ENCODE results near the gene C1QB. TPM values are rescaled to one million over a fixed set of nuclear protein-coding genes. Genes with fewer than 3 reads are reported as not detected.

C1QB gene
- total RNA-seq, 2 donors from 2014 or later, result 73.9 to 85.4 TPM

DNA sequence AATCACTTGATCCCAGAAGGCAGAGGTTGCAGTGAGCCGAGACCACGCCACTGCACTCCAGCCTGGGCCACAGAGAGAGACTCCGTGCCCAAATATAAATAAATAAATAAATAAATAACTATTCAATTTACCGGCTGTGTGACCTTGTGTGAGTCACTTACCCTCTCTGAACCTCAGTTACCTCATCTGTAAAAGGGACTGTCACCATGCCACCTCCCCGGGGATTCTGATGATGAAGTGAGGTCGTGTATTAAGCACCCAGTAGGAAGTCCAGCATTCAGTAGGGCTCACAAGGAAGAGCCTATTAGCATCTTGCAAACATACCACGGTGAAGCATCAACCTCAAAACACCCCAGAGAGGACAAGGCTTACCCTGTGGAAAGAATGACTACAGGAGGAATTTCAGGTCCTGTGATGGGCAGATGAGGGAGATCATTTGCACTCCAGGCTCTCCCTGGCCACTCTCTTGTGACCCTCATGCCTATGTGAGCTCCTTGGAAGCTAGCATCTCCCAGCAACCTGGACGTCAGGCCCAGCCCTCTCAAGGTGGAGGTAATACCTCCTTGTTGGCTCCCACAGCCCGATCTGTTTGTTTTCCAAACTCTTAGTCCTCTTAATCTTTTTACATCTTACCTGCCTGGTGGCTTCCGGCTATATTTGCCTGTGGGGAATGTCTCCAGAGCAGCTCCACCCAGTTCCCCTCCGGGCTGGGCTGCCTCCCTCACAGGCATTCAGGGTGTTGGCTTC is 24.2 kb upstream of the C1QB start:
- WGBS, 2 donors, result 43 to 52% methylated on average over 11 of the region's 11 CpGs
- ATAC-seq (no peak), DNase-seq (no peak)
- Histone ChIP-seq H3K36me3 (replicated peaks in 1 of 2; ENCODE audit: insufficient read depth in 1 of 2, low read depth in 2 of 2) (no peaks in the 10 kb centered on the region), H3K9me3 (no peaks in the 10 kb centered on the region), H3K27ac (no peak overlapping the region), H3K4me1 (peaks cover 11% of the 10 kb centered on the region), H3K4me3 (no peak overlapping the region), H3K27me3 (no peaks in the 10 kb centered on the region)
- TF ChIP-seq, protein P1, sequence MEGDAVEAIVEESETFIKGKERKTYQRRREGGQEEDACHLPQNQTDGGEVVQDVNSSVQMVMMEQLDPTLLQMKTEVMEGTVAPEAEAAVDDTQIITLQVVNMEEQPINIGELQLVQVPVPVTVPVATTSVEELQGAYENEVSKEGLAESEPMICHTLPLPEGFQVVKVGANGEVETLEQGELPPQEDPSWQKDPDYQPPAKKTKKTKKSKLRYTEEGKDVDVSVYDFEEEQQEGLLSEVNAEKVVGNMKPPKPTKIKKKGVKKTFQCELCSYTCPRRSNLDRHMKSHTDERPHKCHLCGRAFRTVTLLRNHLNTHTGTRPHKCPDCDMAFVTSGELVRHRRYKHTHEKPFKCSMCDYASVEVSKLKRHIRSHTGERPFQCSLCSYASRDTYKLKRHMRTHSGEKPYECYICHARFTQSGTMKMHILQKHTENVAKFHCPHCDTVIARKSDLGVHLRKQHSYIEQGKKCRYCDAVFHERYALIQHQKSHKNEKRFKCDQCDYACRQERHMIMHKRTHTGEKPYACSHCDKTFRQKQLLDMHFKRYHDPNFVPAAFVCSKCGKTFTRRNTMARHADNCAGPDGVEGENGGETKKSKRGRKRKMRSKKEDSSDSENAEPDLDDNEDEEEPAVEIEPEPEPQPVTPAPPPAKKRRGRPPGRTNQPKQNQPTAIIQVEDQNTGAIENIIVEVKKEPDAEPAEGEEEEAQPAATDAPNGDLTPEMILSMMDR (IDR thresholded peaks at IDR 0.05), result no peak
- TF ChIP-seq POLR2A (IDR thresholded peaks at IDR 0.05), result no peak
- intact Hi-C loops (cut with DNase I), result no loop called here

DNA sequence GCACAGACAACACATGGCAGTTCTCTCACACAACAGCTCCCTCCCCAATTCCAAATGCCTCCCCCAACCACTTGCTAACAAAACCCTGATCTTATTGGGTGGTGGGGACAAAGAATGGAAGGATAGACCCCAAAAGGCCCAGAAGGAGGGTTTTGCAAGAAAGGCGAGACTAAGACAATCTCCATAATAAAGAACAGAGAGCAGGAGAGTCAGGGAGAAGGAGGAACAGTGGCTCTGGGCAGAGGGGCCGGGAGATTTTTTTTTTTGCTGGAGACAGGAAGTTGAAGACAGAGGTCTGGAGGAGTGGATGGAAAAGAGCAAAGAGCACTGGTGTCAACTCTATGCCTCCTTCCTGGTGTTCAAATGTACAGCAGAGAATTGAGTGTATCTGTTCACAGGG is 23.1 kb upstream of the C1QB start:
- H3K4me3 ChIP-seq, result no peak overlapping the region
- H3K27ac ChIP-seq, result no peak overlapping the region
- ATAC-seq, result no peak
- peaks cover 11% of the 10 kb centered on the region for H3K4me1 ChIP-seq
- DNase-seq, result no peak
- TF ChIP-seq, protein P1 (IDR thresholded peaks at IDR 0.05), result no peak
- no peak for TF ChIP-seq POLR2A (IDR thresholded peaks at IDR 0.05)
- intact Hi-C loops (cut with DNase I), result no loop called here
- no peaks in the 10 kb centered on the region for H3K36me3 ChIP-seq (replicated peaks in 1 of 2; ENCODE audit: insufficient read depth in 1 of 2, low read depth in 2 of 2)
- no peaks in the 10 kb centered on the region for H3K9me3 ChIP-seq
- WGBS, 2 donors, result 54% methylated on average over 2 of the region's 2 CpGs
- no peaks in the 10 kb centered on the region for H3K27me3 ChIP-seq

DNA sequence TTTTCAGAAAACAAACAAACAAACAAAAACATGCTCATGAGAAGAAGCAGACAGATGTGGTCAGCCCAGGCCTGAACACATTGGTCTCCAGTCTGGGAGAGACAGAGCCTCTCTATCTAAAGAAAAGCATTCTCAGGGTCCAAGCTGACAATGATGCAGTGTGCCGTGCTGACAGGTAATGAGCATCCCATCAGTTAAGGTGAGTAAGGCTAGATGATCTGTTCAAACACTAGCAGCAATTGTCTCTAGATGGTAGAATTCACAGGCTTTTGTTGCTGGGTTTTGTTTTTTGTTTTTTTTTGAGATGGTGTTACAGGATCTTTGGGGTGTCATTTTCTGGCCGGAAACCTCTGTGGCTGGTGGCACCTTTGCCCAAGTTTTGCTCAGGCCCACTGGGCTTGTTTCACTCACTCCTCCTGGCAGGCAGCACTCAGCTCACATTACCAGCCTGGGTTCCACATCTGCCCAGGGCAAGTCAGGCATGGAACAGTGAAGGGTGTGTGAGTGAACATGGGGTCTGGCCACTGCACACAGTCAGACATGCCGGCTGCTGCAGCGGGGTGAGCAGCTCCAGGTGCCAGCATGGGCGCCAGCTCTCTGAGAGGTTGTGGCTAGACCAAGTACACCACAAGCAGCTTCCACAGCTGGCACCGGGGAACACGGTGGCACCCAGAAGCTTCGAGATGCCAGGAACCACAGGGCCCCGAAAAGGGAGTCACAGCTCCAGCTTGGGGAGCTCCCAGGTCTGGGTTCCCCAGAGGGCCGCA is 19.2 kb upstream of the C1QB start:
- ATAC-seq, result no peak
- intact Hi-C loops (cut with DNase I), result no loop called here
- Histone ChIP-seq H3K9me3 (no peaks in the 10 kb centered on the region), H3K27me3 (no peaks in the 10 kb centered on the region), H3K4me3 (no peak overlapping the region), H3K27ac (no peak overlapping the region), H3K4me1 (peaks cover 20% of the 10 kb centered on the region), H3K36me3 (replicated peaks in 1 of 2; ENCODE audit: insufficient read depth in 1 of 2, low read depth in 2 of 2) (no peaks in the 10 kb centered on the region)
- 85 to 96% methylated on average over 3 to 10 of the region's 10 CpGs for WGBS, 2 donors
- no peak for DNase-seq
- TF ChIP-seq POLR2A (IDR thresholded peaks at IDR 0.05), result no peak
- TF ChIP-seq, protein P1 (IDR thresholded peaks at IDR 0.05), result no peak

DNA sequence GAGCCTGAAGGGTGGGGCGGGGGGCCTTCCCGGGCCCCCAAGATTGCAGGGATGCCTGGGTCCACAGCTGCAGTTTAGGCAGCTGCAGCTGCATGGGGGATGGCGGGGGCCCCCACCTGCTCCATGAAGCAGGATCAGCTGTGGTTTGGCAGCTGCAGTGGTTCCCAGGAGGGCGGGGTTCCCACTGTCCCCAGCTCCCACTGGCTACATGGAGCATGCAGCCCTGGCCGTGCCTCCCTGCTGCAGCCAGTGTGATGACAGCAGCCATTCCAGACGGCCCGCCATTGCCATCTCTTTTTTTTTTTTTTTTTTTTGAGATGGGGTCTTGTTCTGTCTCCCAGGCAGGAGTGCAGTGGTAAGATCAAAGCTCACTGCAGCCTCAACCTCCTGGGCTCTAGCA is 17.6 kb upstream of the C1QB start:
- DNase-seq (peak; percentile 81 to 94 (median 86)), ATAC-seq (peak; percentile 83)
- no peaks in the 10 kb centered on the region for H3K9me3 ChIP-seq
- H3K36me3 ChIP-seq (replicated peaks in 1 of 2; ENCODE audit: insufficient read depth in 1 of 2, low read depth in 2 of 2), result no peaks in the 10 kb centered on the region
- 12 to 33% methylated on average over 5 to 7 of the region's 7 CpGs for WGBS, 2 donors
- H3K27ac ChIP-seq, result no peak overlapping the region
- H3K4me3 ChIP-seq, result no peak overlapping the region
- TF ChIP-seq, protein P1 (IDR thresholded peaks at IDR 0.05), result peak in 1 of 7 experiments; percentile 5
- no peak for TF ChIP-seq POLR2A (IDR thresholded peaks at IDR 0.05)
- intact Hi-C loops (cut with DNase I), result no loop called here
- H3K27me3 ChIP-seq, result no peaks in the 10 kb centered on the region
- peaks cover 9% of the 10 kb centered on the region for H3K4me1 ChIP-seq

All from body of pancreas (tissue), 4 donors.